Inflammatory macrophage treated with lipopolysaccharide for 1 hour (primary cell): ENCODE results near the gene ZNF433.

ENCODE experiments used
- DNase-seq, 2 donors: peaks; one replicate each; pipeline ENCODE4 v3.0.0-alpha.2; 2020 to 2022

The ZNF433 gene

GRCh38 chr19:11987405-11988281, 47.8 kb downstream of the ZNF433 start:
- peak; percentile 94 to 96 for DNase-seq

- no peak for DNase-seq
Observed at GRCh38 chr19:11986754-11987153, 48.7 kb downstream of the ZNF433 start.

- no peak for DNase-seq
Observed at GRCh38 chr19:11984986-11985385, 50.5 kb downstream of the ZNF433 start.

DNA sequence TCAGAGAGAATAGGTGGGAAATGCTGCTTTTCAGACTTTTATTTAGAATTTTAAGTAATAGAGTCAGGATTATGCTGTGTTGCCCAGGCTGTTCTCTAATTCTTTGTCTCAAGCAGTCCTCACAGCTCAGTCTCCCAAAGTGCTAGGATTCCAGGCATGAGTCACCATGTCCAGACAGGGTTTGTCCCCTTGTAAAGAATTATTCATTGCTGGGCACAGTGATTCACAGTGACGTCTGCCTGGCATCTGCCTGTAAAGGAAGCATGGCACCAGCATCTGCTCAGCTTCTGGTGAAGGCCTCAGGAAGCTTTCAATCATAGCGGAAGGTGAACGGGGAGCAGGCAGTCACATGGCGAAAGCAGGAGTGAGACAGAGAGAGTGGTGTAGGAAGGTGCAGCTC, 53.0 kb downstream of the ZNF433 start:
- no peak for DNase-seq

DNA sequence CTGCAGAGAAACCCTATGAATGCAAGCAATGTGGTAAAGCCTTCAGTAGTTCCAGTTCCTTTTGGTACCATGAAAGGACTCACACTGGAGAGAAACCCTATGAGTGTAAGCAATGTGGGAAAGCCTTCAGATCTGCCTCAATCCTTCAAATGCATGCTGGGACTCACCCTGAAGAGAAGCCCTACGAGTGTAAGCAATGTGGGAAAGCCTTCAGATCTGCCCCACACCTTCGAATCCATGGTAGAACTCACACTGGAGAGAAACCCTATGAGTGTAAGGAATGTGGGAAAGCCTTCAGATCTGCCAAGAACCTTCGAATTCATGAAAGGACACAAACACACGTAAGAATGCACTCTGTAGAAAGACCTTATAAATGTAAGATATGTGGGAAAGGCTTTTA, 56.0 kb downstream of the ZNF433 start:
- no peak for DNase-seq

- no peak for DNase-seq
Observed at GRCh38 chr19:11978492-11979100, 56.9 kb downstream of the ZNF433 start.

GRCh38 chr19:11973019-11973810, 62.3 kb downstream of the ZNF433 start:
- no peak for DNase-seq

DNA sequence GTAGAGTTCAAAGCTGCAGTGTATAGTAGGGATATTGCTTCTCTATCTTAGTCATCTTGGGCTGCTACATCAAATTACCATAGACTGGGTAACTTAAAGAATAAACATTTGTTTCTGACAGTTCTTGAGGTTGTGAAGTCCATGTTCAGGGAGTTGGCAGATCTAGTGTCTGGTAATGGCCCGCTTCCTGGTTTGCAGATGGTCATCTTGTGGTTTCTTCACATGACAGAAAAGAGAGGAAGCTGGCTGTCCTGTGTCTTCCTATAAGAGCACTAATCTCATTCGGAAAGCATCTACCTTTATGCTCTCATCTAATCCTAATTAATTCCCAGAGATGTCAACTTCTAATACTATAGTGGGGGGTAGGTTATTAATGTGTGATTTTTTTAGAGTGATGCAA, 64.4 kb downstream of the ZNF433 start:
- DNase-seq: peak; percentile 46 to 57

DNA sequence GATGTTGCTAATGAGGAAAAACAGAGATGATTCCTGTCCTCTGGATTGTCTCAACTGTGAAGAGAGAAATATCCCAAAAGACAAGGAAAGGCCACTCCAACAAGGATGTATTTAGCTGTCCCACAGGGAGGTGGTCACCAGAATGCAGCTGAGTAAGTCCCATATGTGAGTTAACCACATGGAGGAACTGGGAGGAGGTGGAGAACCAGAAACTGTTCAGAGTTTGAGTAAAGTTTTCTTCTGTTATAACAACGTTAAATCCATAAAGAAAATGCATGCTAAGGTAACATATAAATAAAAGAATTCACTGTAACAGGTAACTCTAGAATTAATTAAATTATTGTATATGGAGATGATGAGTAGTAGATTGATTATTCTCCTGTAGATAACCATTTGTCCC, 65.3 kb downstream of the ZNF433 start:
- peak in 1 of 2 donors; percentile 12 for DNase-seq

DNA sequence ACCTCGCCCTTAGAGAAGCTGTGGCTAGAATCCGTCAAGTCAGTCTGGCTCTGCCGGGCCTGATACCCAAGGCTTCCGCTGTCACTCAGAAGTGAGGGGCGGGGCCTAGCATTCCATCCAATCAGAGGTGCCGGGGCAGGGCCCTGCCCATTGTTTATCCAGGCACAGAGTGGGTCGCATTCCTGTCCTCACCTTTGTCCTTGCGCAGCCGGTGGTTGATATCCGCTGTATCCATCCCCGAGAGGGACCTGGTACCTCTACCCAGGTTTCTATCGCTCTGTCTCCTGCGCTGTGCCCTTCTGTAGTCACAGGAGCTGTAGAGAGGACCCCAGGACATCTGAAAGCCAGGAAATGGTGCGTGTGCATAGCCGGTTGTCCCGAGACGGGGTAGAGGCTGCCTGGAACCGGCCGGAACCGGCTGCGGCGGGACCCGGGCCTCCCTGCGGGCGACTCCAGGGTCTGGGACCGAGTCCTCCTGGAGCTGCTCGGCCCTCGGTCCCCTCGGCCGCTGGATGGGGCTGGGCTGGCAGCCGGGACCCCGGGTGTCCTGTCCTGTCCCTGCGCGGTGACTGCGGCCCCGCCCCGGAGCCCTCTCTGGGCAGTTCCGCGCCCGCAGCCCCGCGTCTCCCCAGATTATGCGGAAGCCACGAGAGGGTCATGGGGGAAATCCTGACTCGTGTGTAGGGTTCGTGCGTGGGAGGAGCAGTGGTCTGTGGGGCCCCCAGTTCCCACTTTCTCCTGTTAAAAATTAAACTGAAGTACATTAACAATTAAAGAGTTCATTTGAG, 70.4 kb downstream of the ZNF433 start, which contains the start of gene ZNF763:
TSS of gene ZNF763 (plus strand) at position 183 of the 788 bp plus-strand sequence. CDS start at position 352, 169 bp downstream.
- peak; percentile 85 to 95 for DNase-seq
